ENCODE measurements around the gene LACC1. TPM values are rescaled to one million over a fixed set of nuclear protein-coding genes. Genes with fewer than 3 reads are reported as not detected.

LACC1 gene
- total and polyA plus RNA-seq, 2 of the 8 experiments (the other 6 are each of a cell fraction or from before 2014, with no cell fraction given): 0.57 to 3.6 TPM

GRCh38 chr13:43876366-43876765 lies 3.3 kb upstream of the LACC1 start (continued):
- TF ChIP-seq ATF2 (IDR thresholded peaks at IDR 0.05; ENCODE audit: low read length) (no peak), BRCA1 (IDR thresholded peaks at IDR 0.05; ENCODE audit: low read depth, low read length) (no peak), SP2 (IDR thresholded peaks at IDR 0.05; ENCODE audit: low read length) (no peak), POU5F1 (IDR thresholded peaks at IDR 0.05; ENCODE audit: low read depth, low read length) (no peak), ASH2L (IDR thresholded peaks at IDR 0.05; ENCODE audit: low read length) (no peak)
